HG03060 (cell line): ENCODE results near the gene RBM39.
"Not testable (repeated sequence)": the region's sequence is repeated elsewhere in the genome, so short reads cannot be mapped to it uniquely, and the experiment has no call there.

Experiments used
- ATAC-seq: cut with Tn5 transposase; IDR thresholded peaks from one replicate; pipeline ENCODE4 v1.9.1; 2021; ENCODE audit warnings: low read depth, moderate number of reproducible peaks; ENCODE audit not compliant: unreplicated experiment

RBM39 gene

DNA sequence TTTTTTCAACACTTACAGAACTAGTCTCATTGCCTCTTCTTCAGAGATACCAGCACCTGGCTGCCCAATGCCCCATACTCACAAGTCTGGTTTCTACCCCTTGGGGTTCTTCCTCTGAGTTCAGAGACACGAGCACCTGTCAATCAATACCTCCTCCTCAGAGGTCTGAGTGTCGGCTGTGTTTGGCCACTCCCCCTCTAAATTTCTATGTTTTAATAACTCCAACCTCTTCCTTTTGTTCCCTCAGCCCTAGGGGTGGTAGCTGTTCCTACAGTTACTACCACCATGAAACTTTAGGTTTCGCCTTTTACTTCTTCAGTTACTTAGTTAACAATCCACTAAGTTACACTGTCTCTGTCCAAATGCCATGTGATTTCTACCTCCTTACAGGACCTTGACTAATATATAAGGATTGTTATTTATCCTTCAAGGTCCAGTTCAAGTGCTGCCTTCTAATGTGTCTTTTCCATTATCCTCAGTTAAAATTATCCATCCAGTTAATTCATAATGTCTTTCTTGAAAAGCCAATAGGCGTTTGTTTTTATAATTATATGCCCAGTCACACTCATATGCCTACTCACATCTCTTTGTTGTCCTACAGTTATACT is 15.1 kb upstream of the RBM39 start:
- ATAC-seq, result no peak

DNA sequence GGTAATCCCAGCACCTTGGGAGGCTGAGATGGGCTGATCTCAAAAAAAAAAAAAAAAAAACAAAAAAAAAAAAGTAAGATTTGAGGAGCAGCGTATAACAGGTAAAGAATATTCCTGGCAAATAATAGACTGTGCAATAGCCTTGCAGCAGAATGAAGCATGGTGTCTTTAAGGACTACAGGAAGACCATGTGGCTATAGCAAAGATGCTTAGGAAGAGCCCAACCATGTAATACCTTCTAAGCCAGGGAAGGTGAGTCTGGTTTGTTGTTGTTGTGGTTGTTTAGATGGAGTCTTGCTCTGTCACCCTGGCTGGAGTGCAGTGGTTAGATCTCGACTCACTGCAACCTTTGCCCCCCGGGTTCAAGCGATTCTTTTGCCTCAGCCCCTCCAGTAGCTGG is 14.3 kb upstream of the RBM39 start:
- no peak for ATAC-seq

DNA sequence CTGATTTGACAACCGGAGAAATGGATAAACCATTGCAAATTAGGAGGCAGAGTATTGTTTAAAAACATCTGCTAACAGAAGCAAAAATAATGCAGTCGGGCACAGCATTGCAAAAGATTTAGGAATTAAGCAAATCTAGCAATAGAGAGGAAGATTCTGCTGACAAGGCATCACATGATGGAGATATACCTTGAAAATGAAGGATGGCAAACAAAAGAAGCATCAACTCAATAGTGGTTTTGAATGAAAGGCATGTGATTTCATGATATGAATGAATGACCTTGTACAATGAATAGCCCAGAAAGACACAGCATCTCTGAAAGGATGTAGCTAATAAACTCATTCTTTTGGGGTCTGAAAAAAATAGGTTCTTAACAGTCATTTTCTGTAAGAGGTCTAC is 8.6 kb upstream of the RBM39 start:
- no peak for ATAC-seq

DNA sequence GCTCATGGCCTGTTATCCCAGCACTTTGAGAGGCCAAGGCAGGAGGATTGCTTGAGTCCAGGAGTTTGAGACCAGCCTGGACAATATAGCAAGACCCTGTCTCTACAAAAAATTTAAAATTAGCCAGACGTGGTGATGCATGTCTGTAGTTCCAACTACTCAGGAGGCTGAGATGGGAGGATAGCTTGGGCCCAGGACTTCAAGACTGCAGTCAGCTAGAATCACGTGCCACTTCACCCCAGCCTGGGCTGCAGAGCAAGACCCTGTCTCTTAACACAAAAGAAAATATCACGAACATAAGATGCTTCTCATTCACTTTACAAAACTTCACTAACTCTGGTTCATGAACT is 2.4 kb upstream of the RBM39 start:
- not testable (repeated sequence) for ATAC-seq

DNA sequence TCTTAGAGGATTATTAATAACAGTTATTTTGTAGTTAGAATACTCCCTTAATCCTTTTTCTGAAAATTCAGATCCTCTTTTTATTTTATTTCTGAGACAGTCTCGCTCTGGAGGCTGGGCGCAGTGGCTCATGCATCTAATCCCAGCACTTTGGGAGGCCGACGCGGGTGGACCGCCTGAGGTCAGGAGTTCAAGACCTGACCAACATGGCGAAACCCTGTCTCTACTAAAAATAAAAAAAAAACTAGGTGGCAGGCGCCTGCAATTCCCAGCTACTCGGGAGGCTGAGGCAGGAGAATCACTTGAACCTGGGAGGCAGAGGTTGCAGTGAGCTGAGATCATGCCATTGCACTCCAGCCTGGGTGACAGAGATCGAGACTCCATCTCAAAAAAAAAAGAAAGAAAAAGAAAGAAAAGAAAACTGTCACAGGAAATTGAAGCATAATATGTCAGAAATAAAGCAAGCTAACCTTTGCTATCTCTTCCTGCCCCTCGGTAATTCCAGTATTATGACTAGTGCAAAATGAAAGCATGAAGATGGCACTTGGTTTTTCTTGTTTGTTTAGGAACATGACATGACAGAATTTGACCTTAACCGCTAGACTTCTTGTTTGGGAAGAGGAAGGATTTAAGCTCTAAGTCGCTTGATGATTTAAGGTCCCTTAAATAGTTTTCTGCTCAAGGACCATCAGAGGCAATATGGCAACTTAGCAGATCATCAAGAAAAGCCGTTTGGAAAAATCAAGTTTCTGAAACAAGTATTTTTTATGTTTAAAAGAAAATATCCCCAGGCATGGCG is 1.8 kb upstream of the RBM39 start:
- ATAC-seq, result no peak

DNA sequence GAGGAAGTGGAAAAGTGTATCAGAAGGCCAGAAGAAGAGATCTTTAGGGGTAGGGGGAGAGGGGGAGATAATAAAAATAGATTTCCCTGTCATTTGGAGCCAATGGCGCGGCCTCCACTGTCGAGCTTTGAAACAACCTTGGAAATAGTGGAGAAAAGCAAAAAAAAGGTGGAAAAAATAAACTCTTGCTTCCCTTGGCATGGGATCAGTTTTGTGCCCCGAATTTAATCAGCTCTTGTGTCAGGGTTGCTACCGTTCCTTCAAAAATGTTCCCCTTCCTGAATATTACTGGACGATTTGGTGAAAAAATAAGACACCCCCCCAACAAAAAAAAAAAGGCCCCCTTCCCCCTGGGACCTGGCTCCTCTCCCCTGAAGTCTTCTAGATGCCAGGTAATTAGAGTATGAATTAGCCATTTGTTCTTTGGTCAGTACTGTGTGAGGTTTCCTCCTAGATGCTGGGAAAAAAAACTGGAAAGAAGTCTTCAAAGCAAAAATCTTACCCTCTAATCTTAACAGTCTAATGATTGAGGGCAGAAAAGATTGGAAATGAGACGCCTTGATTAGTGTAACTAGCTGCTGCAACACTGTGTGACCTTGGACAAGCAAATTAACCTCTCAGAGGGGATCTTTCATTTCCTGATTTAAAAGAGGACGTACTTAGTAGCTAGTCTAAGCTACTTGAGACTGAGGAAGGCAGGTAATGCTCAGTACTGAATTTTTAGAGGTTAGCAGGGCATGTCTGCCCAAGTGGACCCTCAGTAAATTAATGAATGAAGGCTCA is 872 bp upstream of the RBM39 start:
- ATAC-seq, result no peak

DNA sequence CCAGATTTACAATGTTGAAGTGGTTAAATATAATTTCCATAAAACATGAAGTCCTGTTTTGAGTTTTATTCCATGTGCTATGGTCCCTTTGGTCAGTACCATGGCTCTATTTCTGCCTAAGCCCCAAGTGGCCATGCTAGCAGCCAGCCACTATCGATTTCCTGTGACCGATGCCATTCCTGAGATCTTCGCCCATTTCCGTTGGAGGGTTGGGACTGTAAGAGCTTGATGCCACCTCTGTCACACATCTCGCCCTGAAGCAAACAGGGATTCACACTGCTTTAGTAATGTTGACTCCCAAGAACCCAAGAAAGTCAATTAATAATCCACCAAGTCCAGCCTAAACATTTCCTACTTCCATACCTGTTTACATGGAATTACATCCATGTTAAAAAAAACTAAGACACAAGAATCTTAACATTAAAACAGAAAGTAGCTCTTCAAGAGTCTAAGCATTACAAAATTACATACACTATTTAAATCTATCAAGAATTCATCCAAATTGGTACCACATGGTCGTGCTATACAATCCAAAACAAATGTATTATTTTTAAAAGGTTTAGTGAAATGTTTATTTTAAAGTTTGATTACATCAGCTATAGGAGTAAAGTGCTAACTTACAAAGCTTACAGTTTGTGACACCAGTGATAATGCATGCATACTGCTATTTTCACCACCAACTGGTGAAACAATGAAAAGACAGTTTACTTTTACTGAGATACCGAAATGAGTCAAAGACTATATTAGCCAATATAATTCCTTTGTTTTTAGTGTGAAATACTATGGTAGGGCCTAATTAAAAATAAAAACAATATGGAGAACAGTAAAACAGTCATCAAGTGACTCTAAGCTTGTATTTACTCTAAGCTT is 2.5 kb downstream of the RBM39 start:
- no peak for ATAC-seq

DNA sequence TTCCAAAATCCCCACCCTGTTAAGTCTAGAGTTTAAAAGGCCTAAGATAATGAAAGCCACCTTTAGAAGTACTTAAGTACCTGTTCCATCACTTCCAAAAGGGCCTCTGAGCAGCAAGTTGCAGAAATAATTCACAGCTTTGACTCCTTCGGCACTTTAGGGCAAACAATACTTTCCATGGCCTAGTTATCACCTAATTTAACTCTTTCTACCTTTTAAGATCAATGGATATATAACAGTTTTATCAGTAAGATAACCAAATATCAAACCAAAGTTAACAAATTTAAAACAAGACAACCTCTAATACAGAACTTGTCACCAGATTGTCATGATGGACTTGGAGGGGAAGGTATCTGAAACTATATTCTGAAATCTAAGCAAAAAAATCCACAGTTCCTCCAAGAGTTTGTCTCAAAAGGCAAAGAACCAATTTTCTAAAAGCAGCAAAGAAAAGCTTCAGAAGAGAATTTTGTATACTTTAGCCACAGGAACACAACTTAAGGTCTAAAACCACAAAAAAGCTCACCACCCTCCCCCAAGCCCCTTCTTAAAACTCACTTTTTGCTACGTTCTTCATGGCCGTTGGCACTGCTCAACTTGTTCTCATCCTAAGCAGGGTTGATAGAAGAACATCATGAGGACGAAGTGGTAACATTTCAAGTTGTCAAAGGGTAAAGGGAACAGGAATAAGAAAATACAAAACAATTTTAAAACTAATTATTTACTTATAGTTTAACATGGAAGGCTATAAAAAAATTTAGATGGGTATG is 3.5 kb downstream of the RBM39 start:
- ATAC-seq, result no peak

DNA sequence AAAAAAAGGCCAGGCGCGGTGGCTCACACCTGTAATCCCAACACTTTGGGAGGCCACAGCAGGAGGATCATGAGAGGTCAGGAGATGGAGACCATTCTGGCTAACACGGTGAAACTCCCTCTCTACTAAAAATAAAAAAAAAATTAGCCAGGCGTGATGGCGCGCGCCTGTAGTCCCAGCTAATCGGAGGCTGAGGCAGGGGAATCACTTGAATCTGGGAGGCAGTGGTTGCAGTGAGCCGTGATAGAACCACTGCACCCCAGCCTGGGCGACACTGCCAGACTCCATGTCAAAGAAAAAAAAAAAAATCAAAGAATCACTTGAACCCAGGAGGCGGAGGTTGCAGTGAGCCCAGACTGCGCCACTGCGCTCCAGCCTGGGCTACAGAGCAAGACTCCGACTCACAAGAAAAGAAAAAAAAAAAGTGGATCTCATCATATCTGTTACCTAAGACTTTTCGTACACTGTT is 4.2 kb downstream of the RBM39 start:
- ATAC-seq, result no peak

DNA sequence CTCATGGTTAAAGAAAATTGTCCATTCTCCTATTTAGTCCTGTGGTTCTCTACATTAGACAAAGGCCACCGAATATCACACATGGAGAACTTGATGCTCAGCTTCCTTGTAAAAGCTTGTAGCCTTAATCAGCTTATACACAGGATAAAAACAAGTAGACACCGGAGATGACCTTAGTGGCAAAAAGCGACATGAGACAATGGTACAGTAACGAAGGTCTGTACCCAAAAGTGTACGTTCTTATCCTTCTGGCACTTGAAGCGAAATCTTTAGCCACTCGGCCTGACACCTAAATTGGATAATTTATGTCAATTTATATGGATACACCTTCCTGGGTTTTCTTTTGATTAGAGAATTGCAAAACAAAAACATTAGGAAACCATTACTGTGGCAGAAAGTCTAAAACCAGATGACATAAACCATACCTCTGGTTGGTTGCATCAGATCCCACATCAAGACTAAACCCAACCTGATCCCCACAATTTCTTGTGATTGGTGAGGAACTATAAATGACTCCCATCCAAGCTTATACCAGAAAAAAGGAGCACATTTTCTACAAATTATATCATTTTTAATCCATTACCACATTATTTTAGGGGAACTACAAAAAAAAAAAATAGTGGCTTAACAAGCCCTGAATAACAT is 6.1 kb downstream of the RBM39 start:
- ATAC-seq, result no peak

DNA sequence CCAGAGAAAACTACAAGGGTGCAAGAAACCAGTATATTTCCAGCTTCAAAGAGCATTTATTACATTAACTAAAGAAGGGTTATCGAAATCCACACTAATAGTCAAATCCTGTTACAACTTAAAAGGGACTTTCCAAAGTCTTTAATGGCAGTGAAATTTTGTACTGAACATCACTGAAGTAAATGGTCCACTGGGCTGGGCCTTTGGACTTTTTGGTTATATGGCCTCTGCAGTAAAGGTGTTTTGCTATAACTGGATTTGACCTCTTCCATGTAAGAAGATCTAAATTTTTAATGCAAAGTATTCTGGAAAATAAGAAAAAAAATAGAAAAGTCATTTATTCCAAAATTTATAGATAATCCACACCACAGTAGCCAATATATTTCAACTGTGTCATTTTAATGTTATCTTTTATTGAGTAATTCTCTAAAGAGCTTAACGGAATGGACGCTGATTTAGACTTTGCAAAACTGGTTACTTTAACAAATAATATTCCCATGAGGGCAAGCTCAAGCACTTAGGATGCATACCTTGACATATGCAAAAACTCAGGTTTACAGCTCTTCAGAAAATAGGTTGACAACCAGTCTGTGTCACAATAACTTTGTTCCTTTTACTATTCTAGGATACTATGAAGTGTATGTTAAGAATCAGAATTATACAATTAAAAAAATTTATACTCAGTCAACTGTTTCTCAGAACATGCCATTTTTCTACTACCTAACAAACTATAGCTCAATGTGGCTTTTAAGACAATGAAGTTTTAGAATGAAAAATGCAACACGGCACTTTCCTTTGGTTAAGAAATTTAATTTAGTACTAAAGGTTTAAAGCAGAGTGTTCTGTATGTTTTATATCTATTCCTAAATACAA is 7.0 kb downstream of the RBM39 start:
- ATAC-seq, result no peak

DNA sequence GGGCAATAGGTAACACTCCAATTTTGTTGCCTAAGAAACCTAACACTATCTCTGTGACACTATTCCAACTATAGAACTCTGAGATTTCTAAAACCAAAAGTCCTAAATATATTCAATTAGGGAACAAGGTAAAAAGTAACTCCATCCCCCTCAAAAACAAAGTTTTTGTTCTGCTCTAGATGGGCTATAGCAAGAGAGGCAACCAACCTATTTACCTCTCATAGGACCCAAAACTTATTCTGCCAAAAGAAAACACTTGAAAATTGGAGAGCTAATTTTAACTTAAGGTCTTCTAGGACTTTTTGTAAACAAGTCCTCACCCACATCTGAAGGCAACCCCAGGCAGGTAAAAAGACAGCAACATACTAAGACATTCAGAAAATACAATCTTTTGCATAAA is 7.7 kb downstream of the RBM39 start:
- ATAC-seq, result no peak

DNA sequence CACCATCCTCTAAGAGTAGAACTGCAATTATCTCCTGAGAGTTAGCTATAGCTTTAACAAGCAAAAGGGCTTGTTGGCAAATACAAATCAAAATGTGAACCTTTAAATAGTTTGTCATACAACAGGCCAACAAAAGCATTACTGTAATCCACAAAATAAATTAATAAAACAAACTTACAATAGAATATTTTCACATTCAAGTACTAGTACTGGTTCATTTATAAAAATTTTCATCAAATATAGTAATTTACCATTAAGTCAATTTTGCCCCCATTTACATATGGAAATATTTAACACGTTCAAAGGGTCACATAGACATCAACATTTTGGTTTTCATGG is 9.4 kb downstream of the RBM39 start:
- ATAC-seq, result no peak

DNA sequence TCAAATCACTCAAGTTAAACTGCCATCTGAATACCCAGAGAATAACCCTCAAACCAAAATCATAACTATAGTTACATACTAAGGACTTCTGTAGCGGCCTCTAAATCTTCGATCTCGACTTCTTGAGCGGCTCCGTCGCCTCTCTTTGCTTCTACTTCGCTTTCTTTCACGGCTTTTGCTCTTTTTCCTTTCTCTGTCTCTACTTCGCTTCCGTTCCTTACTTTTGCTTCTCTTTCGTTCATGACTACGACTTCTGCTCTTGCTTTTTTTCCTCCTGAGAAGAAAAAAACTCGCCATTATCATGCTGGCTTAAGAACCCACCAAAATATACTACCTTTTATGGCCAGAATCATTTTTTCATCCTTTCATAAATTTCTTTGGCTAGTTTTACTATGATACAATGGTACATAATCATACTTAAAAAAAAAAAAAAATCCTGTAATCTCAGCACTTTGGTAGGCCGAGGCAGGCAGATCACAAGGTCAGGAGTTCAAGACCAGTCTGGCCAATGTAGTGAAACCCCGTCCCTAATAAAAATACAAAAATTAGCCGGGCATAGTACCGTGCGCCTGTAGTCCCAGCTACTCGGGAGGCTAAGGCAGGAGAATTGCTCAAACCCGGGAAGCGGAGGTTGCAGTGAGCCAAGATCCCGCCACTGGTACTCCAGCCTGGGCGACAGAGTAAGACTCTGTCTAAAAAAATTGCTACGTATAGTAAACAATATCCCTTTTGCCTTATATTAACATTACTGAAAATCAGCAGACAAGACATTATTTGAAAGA is 10.0 kb downstream of the RBM39 start:
- ATAC-seq, result no peak

DNA sequence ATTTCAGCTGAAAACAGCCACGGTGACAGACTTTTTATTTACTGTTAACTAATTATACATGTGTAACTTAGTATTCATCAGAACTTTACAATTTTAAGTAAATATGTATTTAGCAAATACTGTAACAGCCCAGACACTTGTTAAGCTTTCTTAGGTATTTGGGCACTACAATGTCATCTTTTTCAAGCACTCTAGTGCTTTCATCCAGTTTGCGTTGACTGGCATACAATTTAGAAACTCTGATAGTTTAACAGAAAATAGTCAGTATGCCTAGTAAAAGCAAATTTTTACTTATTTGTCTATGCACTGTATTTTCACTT is 10.6 kb downstream of the RBM39 start:
- no peak for ATAC-seq

DNA sequence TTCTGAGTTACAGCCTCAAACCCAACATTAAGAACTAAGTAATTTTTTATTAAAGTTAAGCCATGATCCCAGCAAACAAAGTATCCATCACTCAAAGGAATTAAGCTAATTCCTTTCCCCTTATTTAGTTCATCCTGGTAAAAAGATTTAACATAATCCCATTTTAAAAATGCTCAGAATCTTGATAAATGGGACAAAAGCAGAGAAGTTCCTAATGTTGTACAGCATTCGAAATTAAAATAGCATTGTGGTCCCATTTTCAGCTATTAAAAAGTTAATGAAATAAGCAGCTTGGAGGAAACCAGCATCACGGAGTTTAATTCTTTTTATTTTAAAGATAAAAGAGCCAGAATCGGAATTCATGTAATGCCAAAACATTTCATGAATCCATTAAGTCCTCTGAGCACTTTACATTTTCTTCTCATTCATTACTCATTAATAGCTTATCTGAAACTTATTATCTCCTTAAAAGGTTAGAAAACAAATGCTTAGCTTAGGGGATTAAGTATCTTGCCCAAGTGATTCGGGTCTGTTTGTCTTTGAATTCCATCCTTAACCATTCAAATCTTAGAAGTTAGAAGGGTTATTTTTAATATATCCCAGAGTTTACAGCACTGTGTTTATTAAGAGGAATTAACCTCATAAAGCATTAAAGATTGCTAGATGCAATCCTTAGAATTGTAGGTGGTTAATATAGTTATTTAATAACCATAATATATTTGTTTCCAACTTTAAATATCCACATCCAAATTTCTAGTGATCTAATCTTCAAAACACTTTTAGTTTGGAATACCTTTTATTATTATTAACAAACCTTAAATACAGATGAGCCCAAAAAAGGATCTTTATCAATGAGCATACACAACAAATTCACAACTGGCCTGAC is 11.2 kb downstream of the RBM39 start:
- ATAC-seq, result no peak
